NCI-H2081 treated with DMSO at 0.1 percent for 48 hours (cell line): Measurements from ENCODE around the gene C1orf232.

Source experiments
- DNase-seq: peaks from one replicate; lab custom pipeline; 2025; lab: John Stamatoyannopoulos, UW

The C1orf232 gene

GRCh38 chr1:26156285-26157038 lies 12.3 kb downstream of the C1orf232 start:
- no peak for DNase-seq

- no peak for DNase-seq
These were observed 13.1 kb downstream of the C1orf232 start for GRCh38 chr1:26155370-26156284.

- DNase-seq, result no peak
These were observed 14.0 kb downstream of the C1orf232 start for GRCh38 chr1:26154750-26155149.

GRCh38 chr1:26153966-26154532 lies 14.7 kb downstream of the C1orf232 start:
- DNase-seq, result no peak

GRCh38 chr1:26148887-26149286 lies 19.9 kb downstream of the C1orf232 start:
- no peak for DNase-seq

GRCh38 chr1:26145960-26146294 lies 22.8 kb downstream of the C1orf232 start:
- no peak for DNase-seq

GRCh38 chr1:26145041-26145959 lies 23.5 kb downstream of the C1orf232 start:
- DNase-seq, result peak; percentile 58

GRCh38 chr1:26142159-26142558 lies 26.6 kb downstream of the C1orf232 start:
- DNase-seq, result no peak

- DNase-seq, result no peak
These were observed 29.7 kb downstream of the C1orf232 start for GRCh38 chr1:26138974-26139558.

- DNase-seq, result no peak
These were observed 34.3 kb downstream of the C1orf232 start for GRCh38 chr1:26134466-26134865.

GRCh38 chr1:26132834-26133167 lies 36.0 kb downstream of the C1orf232 start:
- no peak for DNase-seq

- no peak for DNase-seq
These were observed 36.5 kb downstream of the C1orf232 start for GRCh38 chr1:26132128-26132833.

GRCh38 chr1:26130695-26131094 lies 38.1 kb downstream of the C1orf232 start:
- no peak for DNase-seq

GRCh38 chr1:26129778-26130177 lies 39.0 kb downstream of the C1orf232 start:
- no peak for DNase-seq

GRCh38 chr1:26127235-26128163 lies 41.3 kb downstream of the C1orf232 start:
- DNase-seq, result no peak

GRCh38 chr1:26126321-26127084 lies 42.3 kb downstream of the C1orf232 start:
- no peak for DNase-seq

GRCh38 chr1:26125946-26126320 lies 42.8 kb downstream of the C1orf232 start:
- no peak for DNase-seq

GRCh38 chr1:26125382-26125781 lies 43.4 kb downstream of the C1orf232 start:
- DNase-seq, result no peak
